Endothelial cell of hepatic sinusoid (primary cell): Measurements from ENCODE around the gene CPNE2.

Source experiments
- in situ Hi-C: cut with HindIII; loops from 2 replicates; pipeline ENCODE4 v1.10.0; 2017; ENCODE audit warnings: low sequenced_read_pairs

The CPNE2 gene

DNA sequence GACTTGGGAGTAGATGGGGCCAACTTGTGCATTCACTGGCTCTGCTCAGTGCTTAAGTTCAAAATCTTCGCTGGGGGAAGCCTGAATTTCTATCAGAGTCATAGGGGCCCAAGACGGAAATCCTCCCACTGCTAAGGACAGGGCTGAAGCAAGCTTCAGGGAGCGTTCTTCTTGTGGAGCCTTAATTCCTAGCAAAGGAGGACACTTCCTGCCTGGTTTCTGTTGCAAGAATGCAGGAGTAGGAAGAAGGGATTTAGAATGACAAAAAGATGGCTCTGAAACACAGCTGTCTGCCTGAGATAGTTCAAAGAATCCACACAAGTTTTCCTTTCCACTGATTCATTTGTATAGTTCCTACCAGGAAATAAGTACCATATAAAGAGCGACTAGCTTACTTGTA lies 67.1 kb downstream of the CPNE2 start:
- in situ Hi-C loops, result loop anchor here (25.0 kb wide), 1 partner anchor 197 kb away; the partner anchor contains the start of gene CETP

DNA sequence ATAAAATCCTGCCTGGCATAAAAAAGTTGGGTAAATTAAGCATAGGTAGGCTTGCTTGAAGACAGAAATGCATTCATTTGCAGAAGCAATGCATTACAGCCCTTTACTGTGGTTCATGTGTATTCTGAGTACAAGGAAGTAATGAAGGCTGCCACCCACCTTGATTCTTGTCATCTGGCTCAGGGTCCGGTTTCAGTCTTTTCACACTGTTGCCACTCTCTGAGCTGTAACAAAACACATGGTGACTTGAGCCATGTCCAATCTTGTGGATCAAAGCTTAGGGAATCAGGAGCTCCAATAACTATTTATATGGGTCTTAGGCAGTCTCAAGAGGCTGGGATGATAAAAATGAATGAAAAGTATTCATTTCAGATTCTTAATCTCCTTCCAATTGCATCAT lies 71.5 kb downstream of the CPNE2 start:
- in situ Hi-C loops, result loop anchor here (5.0 to 25.0 kb wide), 2 partner anchors 87 to 202 kb away; partner anchors contain the start of gene CETP

DNA sequence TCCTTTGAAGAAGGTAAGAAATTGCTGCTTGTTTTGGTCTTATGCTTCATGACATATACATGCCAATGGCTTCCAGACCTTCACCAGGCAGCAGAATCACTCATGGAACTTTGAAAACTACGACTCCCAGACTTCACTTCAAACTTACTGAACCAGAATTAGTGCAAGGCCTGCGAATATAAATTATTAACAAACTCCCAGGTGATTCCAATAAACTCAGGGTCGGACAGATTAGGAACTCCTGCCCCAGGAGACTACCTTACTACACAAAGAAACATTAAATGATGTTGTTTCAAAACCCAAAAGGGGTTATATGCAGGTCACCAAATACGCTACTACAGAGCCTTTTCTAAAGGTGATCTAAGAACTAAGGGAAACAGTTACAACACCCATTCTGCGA lies 73.1 kb downstream of the CPNE2 start:
- in situ Hi-C loops, result loop anchor here (25.0 kb wide), 1 partner anchor 203 kb away; the partner anchor contains the start of gene CETP

DNA sequence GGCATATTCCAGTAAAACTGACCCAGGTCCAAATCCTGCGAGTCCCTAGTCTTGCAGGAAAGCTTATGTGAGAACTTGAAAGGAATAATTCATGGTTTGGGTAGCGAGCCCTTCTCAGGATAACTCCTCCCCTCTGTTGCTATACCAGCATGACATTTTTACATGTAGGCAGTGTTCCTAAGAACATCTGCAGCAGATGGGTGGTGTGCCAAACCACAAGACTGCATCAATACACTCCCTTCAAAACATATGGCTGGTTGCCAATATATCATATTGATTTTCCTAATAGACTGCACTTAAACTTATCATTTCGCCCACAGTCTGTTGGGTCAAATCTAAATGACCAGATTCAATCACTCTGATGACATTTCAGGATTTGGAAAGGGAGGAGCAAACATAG lies 73.6 kb downstream of the CPNE2 start:
- in situ Hi-C loops, result loop anchor here (25.0 kb wide), 1 partner anchor 204 kb away; the partner anchor contains the start of gene CETP

DNA sequence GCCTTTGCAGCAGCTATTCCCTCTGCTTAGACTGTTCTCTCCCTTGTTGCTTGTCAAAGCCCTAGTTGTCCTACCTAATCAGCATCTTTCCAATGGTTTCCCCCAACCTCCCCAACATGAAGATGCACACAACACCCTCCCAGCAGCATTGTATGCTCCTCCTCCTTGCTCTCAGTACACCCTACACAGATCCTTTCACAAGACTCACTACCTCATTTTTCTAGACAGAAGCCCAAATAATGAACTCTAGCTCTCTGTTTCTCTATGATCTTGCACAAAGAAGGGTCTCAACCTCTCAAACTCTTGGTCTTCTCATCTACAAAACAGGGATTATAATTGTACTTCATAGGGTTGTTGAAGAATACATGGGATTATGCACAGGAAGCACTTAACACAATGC lies 74.1 kb downstream of the CPNE2 start:
- in situ Hi-C loops, result loop anchor here (25.0 kb wide), 1 partner anchor 204 kb away; the partner anchor contains the start of gene CETP

DNA sequence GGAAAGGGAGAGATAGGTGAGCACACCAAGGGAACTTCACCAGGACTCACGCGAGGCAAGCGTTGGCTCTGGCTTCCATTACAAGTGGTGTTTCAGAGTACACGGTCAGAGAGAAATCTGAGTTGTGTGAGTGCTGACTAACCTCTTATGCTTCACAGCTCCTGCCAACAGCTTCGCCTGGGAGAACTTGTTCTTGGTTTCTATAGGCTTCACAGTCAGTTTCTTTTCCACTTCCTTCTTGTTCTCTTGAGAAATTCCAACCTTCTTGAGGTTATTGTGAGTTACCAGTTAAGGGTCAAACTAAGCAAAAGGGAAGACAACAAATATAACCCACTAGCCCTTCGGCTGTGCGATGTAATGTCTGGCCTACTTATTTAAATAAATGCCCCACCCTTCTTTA lies 74.6 kb downstream of the CPNE2 start:
- in situ Hi-C loops, result loop anchor here (25.0 kb wide), 1 partner anchor 205 kb away; the partner anchor contains the start of gene CETP

DNA sequence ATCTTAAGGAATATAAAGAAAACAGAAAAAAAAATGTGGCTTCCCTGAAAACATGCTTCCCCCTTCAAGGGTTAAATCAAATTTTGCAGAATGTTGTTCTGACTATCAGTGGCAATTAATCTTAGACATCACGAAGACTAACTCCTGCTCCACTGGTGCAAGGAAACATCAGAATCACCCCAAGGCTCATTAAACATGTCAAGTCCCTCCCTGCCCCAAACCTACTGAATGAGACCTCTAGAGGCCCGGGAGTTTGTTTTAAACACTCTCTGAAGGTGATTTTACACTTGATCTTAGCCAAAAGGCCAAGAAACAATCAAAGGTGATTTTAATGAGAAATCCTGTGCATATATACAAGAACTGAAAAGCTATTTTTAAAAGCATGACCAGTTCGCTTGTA lies 75.2 kb downstream of the CPNE2 start:
- in situ Hi-C loops, result loop anchor here (25.0 kb wide), 1 partner anchor 205 kb away; the partner anchor contains the start of gene CETP

DNA sequence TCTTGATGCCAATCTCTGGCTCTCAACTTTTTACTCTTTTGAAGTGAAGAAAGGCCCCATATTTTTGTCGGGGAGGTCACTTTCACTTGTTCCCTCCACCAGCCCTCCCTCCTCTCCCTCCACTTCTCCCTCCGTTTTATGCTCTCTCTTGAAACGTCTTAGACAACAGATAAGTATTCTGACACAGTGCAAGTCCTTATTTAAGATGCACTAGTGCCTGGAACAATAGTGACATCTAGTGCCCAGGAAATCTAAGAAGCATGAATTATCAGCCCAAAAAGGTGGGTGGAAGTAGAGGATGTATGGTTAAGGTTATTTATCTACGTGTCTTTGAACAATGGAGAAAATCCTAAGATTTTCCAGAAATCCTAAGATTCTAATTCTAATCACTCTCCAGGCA lies 75.6 kb downstream of the CPNE2 start:
- in situ Hi-C loops, result loop anchor here (25.0 kb wide), 1 partner anchor 206 kb away; the partner anchor contains the start of gene CETP

DNA sequence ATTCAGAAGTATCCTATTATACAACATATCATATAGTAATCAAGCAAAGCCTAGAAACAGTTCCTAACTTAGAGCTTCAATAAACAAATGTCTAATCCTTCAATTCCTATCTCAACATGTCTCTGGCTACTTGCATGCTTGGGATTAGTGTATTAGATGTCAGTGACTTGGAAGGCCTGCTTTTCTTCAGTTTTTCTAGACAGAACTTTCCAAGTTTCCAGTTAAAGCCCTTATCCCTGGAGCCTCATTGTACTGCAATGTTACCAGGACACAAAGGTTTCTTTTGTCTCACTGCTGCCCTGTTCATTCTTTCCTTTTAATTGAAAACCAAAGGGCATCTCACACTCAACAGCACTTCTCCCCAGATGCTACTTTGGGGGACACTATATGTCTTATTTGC lies 76.9 kb downstream of the CPNE2 start:
- in situ Hi-C loops, result loop anchor here (25.0 kb wide), 1 partner anchor 207 kb away; the partner anchor contains the start of gene CETP

DNA sequence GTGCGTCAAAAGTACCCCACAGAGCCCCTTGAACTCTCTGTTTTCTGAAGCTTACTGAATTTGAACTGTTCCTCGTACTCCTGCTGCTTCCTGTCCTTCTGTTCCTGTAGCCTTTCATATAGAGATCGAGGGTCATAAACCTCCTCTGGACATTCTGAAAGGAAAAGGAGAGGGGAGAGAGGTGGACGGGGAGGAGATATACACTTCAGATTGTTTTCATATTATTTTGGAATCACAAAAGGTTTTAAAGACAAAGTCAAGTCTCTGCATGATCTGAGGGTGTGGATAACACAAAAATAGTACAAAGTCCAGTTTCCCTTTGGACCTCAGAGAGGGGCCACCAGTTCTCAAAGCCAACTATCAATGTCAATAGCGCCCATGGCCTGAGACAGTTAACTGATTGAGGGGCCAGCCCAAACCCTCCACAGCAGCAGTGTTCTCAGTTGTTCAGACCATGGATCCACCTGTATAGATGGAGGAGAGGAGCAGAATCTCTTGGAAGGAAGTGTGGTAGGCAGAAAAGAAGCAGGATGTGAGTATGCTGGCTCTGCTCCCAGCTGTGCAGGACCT lies 80.4 kb downstream of the CPNE2 start:
- in situ Hi-C loops, result loop anchor here (25.0 kb wide), 1 partner anchor 211 kb away; the partner anchor contains the start of gene CETP

DNA sequence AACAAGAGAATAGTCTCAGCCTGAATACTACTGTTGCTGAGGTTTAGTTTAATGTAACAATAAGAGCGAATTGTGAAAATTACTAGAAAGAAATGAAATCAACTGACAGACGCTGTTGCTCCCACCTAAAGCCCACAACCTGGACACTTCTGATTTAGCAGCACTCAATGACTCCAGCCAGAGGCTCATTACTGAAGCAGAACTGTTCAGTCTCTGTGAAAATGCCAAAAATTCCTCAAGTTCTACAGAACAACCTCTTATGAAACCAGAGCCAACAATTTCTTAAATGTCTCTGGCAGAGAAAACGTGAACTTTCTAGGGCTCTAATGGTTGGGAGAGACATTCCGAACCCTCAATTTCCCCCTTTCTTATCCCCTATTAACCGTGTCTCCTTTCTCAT lies 83.5 kb downstream of the CPNE2 start:
- in situ Hi-C loops, result no loop called here

DNA sequence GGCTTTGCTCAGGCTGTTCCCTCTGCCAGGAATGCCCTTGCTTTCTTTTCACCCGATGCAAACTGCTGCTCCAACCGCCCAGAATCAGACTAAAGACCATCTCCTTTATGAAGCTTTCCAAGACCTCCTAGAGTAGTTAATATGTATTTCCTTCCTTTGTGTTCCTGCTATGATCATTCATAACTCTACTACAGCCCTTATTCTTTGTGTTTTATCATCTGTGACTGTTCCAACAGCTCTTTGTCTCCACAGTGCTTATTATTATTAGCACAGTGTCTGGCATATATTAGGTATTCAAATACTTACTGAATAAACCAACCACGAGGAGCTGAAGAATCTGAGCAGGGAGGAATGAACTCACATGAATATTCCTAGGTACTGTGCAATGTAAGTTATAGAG lies 85.8 kb downstream of the CPNE2 start:
- in situ Hi-C loops, result no loop called here

DNA sequence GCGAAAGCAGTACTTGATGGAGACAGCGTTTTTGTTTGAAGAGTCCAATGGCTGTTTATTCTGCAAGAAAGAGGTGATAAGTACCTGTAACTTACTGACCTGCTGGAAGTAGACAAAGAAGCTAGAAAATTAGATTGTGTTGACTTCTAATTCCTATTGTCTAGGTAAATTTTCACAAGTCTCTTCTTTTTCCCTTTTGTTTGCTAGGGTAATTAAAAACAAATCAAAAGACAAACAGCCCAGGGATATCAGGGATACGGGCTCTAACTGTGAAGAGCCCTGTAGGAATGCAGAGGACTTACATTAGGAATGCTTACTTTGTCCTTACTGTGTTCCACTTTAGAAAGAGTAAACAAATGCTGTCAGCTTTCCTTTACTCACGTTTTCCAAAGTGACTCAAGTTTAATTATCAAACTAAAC lies 86.4 kb downstream of the CPNE2 start:
- in situ Hi-C loops, result no loop called here

DNA sequence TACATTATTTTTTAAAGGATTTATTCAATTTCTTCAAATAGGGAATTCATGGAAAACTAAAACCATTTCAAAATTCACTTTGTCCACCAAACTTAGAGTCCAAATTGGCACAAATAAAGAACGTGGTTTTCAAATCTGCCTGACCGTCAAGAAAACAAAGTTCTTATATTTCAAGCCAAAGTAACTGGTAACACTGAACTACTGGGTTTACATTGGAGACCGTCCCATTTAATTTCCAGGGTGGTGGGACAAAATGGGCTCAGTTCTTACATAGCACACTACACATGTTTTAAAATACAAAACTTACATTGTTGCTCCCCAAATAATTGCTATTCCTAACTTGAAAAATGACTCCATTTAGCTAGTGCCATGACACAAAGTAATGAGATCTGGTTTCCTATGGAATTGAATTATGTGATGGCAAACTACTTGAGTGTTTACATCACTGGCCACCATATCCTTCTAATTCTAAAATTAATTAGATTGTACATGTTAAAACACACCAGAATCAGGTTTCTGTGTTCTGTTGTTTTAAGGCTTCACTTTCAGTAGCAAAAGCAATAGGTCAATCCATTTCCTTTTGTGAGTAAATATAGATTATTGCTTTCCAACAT lies 86.9 kb downstream of the CPNE2 start:
- in situ Hi-C loops, result no loop called here

DNA sequence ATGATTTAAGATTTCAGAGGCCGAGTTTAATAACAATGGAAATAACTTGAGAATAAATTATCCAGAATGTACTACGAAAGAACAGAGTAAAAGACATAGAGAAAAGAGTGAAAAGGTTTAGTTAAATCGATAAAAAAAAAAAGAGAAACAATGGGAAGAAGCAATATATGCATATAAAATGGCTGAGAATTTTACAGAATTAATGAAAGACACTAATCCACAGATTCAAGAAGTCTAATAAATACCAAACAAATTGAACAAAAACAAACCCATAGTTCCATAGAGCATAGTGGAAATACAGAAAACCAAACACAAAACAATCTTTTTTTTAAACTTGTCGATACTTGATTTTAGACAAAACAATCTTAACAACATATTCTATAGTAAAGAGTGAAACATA lies 91.7 kb downstream of the CPNE2 start:
- in situ Hi-C loops, result loop anchor here (5.0 kb wide), 1 partner anchor 77 kb away; no protein-coding TSS in a partner anchor

DNA sequence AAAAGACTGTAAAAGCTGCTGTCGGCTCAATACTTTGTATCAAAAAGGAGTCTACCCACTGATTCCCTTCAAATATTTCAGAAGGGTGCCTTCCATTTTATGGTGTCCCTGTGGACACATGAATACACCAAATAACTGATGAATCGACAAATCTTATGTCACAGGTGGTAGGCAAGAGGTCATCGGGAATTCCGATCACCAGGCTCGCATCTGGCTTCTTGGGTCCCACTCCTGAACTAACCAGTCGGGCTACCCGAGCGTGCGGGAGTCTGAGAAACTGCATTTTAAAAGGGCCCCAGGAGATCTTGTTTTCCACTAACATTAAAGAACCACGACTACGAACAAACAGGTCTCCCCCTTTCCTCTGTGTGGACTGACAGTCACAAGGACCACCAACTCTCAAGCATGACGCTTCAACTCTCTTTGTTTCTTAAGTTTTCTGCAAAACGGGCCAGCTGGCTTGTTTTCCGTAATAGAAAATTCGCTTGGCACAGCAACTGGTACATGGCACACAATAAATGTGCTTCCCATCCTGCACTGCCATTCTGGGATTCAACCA lies 92.6 kb downstream of the CPNE2 start:
- in situ Hi-C loops, result loop anchor here (5.0 kb wide), 1 partner anchor 78 kb away; no protein-coding TSS in a partner anchor

DNA sequence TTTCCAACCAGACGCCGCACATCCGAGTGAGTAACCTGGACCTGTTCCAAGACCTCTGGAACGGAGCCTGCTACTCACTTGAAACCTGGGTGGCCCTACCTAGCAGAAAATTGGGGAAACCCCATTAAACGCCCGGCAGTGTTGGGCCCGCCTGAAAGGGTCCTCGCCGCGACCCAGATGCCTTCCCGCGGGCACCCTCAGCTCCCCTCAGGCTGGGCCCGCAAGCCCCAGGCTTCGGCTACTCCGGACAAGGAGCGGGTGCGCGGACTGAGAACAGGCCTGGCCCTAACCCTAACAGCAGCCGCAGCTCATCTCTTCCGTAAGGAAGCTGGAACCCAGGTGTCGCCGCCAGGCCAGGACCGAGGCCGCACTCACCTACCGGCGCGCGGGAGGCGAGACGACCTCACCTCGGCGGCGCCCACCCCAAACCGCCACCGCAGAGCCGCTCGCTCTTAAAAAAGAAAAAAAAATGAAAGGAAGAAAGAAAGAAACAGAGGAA lies 93.1 kb downstream of the CPNE2 start:
- in situ Hi-C loops, result no loop called here

DNA sequence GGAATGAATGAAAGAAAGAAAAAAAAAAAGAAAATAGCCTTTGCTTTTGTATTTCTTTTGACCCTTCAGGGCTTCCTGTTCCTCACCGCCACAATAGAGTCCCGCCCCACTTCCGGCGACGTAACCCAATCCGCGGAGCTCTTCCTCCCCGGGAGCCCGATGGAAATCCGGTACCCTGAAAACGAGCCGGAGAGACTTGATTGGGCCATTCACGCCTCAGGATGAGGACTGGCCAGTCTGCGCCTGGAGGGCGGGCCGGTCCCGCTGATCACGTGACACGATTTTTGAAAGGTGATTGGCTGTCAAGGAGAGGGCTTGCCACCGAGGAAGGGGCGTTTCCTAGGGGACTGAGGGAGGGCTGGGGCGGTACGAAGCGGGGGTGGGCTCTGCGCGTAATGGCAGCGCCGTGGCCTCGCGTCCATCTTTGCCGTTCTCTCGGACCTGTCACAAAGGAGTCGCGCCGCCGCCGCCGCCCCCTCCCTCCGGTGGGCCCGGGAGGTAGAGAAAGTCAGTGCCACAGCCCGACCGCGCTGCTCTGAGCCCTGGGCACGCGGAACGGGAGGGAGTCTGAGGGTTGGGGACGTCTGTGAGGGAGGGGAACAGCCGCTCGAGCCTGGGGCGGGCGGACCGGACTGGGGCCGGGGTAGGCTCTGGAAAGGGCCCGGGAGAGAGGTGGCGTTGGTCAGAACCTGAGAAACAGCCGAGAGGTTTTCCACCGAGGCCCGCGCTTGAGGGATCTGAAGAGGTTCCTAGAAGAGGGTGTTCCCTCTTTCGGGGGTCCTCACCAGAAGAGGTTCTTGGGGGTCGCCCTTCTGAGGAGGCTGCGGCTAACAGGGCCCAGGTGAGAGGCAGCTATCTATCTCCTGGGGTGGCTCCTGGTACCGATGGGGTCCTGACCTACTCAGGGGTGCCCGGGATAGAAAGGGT lies 93.8 kb downstream of the CPNE2 start, which contains the start of the genes PSME3IP1 and RSPRY1:
PSME3IP1 (minus strand) TSS at position 95 of the 927 bp plus-strand sequence. CDS start 12,185 bp downstream, outside the sequence.
RSPRY1 (plus strand) TSS at position 385 of the 927 bp plus-strand sequence. CDS start 18,330 bp downstream, outside the sequence.
- in situ Hi-C loops, result no loop called here

DNA sequence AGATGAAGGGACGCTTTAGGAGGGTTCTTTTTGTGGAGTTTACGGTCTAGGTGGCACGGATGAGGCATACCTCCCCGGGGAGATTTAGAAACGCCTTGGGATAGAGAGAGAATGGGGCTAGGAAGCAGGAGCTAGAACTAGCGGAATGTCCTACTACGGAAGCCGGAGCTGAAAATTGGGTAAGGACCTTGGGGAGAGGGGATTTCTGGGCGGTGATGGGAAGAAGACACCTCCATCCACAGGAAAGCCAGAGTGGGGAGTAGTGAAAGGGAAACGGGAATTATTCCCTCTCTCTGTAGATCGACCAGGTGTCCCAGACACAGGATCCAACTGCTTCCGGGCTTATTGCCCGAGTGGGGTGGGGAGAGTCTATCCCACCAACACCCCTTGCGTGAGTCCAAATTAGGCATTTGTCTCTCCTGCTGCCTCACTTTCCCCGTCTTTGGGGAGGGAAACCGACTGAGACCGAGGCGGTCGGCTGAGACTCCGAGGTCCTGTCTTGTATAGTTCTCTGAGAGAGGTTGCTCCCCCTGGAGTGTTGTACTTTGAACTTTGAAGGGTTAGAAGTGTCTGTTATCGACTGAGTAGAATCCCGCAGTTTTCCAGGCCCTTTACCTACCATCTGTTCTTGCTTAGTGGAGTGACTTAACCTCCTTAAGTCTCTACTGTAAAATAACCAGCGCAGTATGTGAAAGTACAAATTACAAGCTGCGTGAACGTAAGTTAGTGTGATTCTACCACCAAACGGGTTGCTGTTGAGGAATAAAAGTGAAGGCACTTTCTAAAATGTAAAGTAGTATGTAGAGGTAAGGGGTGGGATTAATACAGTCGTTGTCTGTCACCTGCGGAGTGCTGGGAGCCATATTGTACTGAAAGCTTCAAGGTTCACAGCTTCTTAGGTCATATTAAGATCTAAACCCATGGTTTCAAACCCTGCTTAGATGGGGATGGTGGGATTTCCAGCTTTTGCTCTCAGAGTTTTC lies 94.8 kb downstream of the CPNE2 start:
- in situ Hi-C loops, result no loop called here
